Measurements from ENCODE around the gene SWI5.
"Not testable (repeated sequence)": the region's sequence is repeated elsewhere in the genome, so short reads cannot be mapped to it uniquely, and the experiment has no call there.

DNA sequence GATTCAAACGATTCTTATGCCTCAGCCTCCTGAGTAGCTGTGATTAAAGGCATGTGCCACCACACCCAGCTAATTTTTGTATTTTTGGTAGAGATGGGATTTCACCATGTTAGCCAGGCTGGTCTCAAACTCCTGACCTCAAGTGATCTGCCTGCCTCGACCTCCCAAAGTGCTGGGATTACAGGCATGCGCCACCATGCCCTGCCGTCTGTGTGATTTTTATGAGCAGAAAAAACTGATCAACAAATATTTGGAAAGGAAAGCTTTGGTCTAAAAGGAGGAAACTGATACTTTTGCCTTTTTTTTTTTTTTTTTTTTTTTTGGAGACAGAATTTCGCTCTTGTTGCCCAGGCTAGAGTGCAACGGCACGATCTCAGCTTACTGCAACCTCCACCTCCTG, 45.2 kb upstream of the SWI5 start:
- TF ChIP-seq POLR2AphosphoS5 (IDR thresholded peaks at IDR 0.05; ENCODE audit: low read depth, low read length); TCF7L2 (IDR thresholded peaks at IDR 0.05; ENCODE audit: borderline replicate concordance, extremely low read depth, insufficient read depth, insufficient read length); POLR2A (IDR thresholded peaks at IDR 0.05; ENCODE audit: borderline replicate concordance, extremely low read depth, insufficient read depth, insufficient read length); SIN3A (IDR thresholded peaks at IDR 0.05; ENCODE audit: low read depth); EZH2 (IDR thresholded peaks at IDR 0.05): not testable (repeated sequence)
- TF ChIP-seq, protein P1, sequence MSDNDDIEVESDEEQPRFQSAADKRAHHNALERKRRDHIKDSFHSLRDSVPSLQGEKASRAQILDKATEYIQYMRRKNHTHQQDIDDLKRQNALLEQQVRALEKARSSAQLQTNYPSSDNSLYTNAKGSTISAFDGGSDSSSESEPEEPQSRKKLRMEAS (IDR thresholded peaks at IDR 0.05): not testable (repeated sequence)
- TF ChIP-seq, protein P2, sequence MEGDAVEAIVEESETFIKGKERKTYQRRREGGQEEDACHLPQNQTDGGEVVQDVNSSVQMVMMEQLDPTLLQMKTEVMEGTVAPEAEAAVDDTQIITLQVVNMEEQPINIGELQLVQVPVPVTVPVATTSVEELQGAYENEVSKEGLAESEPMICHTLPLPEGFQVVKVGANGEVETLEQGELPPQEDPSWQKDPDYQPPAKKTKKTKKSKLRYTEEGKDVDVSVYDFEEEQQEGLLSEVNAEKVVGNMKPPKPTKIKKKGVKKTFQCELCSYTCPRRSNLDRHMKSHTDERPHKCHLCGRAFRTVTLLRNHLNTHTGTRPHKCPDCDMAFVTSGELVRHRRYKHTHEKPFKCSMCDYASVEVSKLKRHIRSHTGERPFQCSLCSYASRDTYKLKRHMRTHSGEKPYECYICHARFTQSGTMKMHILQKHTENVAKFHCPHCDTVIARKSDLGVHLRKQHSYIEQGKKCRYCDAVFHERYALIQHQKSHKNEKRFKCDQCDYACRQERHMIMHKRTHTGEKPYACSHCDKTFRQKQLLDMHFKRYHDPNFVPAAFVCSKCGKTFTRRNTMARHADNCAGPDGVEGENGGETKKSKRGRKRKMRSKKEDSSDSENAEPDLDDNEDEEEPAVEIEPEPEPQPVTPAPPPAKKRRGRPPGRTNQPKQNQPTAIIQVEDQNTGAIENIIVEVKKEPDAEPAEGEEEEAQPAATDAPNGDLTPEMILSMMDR (IDR thresholded peaks at IDR 0.05 in 2 of 3, conservative IDR thresholded peaks at IDR 0.05 in 1 of 3; ENCODE audit: borderline replicate concordance in 1 of 3, insufficient read depth in 1 of 3, low read depth in 2 of 3, low read length in 2 of 3): not testable (repeated sequence)
- TF ChIP-seq, protein P3, sequence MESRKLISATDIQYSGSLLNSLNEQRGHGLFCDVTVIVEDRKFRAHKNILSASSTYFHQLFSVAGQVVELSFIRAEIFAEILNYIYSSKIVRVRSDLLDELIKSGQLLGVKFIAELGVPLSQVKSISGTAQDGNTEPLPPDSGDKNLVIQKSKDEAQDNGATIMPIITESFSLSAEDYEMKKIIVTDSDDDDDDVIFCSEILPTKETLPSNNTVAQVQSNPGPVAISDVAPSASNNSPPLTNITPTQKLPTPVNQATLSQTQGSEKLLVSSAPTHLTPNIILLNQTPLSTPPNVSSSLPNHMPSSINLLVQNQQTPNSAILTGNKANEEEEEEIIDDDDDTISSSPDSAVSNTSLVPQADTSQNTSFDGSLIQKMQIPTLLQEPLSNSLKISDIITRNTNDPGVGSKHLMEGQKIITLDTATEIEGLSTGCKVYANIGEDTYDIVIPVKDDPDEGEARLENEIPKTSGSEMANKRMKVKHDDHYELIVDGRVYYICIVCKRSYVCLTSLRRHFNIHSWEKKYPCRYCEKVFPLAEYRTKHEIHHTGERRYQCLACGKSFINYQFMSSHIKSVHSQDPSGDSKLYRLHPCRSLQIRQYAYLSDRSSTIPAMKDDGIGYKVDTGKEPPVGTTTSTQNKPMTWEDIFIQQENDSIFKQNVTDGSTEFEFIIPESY (IDR thresholded peaks at IDR 0.05; ENCODE audit: extremely low read depth, insufficient replicate concordance, low read length): not testable (repeated sequence)

All from HCT116 (cell line).